Hematopoietic multipotent progenitor cell treated with erythropoietin and hydrocortisone succinate and interleukin-3 and kit ligand, for 6 days (in vitro differentiated cells): ENCODE measurements around the gene TEPSIN.

Experiments
- DNase-seq: peaks from one replicate; pipeline ENCODE4 v3.0.0-alpha.2; 2015

Gene TEPSIN

GRCh38 chr17:81267390-81268067 lies 28.7 kb upstream of the TEPSIN start:
- no peak for DNase-seq

GRCh38 chr17:81265576-81265975 lies 26.7 kb upstream of the TEPSIN start:
- DNase-seq: no peak

- DNase-seq: no peak
These were observed 25.8 kb upstream of the TEPSIN start for GRCh38 chr17:81264640-81265039.

GRCh38 chr17:81263371-81264181 lies 24.7 kb upstream of the TEPSIN start:
- no peak for DNase-seq

GRCh38 chr17:81261582-81262336 lies 22.9 kb upstream of the TEPSIN start:
- no peak for DNase-seq

- no peak for DNase-seq
These were observed 22.2 kb upstream of the TEPSIN start for GRCh38 chr17:81261096-81261495.

GRCh38 chr17:81260641-81261040 lies 21.8 kb upstream of the TEPSIN start:
- no peak for DNase-seq

GRCh38 chr17:81260171-81260570 lies 21.3 kb upstream of the TEPSIN start:
- DNase-seq: no peak

- DNase-seq: no peak
These were observed 20.3 kb upstream of the TEPSIN start for GRCh38 chr17:81259058-81259605.

- DNase-seq: no peak
These were observed 19.4 kb upstream of the TEPSIN start for GRCh38 chr17:81258292-81258691.

- DNase-seq: no peak
These were observed 18.7 kb upstream of the TEPSIN start for GRCh38 chr17:81257533-81257932.

- no peak for DNase-seq
These were observed 17.8 kb upstream of the TEPSIN start for GRCh38 chr17:81256616-81257015.

- no peak for DNase-seq
These were observed 16.3 kb upstream of the TEPSIN start for GRCh38 chr17:81254955-81255717.

- peak; percentile 68 for DNase-seq
These were observed 14.7 kb upstream of the TEPSIN start for GRCh38 chr17:81253358-81254131.

- DNase-seq: no peak
These were observed 14.1 kb upstream of the TEPSIN start for GRCh38 chr17:81252987-81253329.

- no peak for DNase-seq
These were observed 13.6 kb upstream of the TEPSIN start for GRCh38 chr17:81252326-81252986.

- DNase-seq: no peak
These were observed 12.9 kb upstream of the TEPSIN start for GRCh38 chr17:81251709-81252301.

GRCh38 chr17:81251094-81251708 lies 12.3 kb upstream of the TEPSIN start:
- no peak for DNase-seq

GRCh38 chr17:81250286-81251093 lies 11.6 kb upstream of the TEPSIN start:
- no peak for DNase-seq
